GM04503 (cell line): ENCODE data around the gene PHLPP1.

Source experiments
- DNase-seq: peaks from one replicate; pipeline ENCODE4 v3.0.0-alpha.2; 2012; ENCODE audit warnings: low read depth

Gene PHLPP1

GRCh38 chr18:63005306-63005705 lies 290.0 kb downstream of the PHLPP1 start:
- DNase-seq: no peak

GRCh38 chr18:63007231-63007630 lies 291.9 kb downstream of the PHLPP1 start:
- DNase-seq: no peak

GRCh38 chr18:63016270-63016669 lies 300.9 kb downstream of the PHLPP1 start:
- peak; percentile 10 for DNase-seq

GRCh38 chr18:63017076-63017475 lies 301.7 kb downstream of the PHLPP1 start:
- no peak for DNase-seq

- DNase-seq: no peak
Observed at GRCh38 chr18:63017977-63018376, 302.6 kb downstream of the PHLPP1 start.

- DNase-seq: no peak
Observed at GRCh38 chr18:63022429-63023022, 307.2 kb downstream of the PHLPP1 start.

- no peak for DNase-seq
Observed at GRCh38 chr18:63025251-63026090, 310.1 kb downstream of the PHLPP1 start.

- DNase-seq: no peak
Observed at GRCh38 chr18:63028380-63028779, 313.0 kb downstream of the PHLPP1 start.
